Spleen (tissue), 11 donors: ENCODE results near the gene SEPTIN5. TPM values are rescaled to one million over a fixed set of nuclear protein-coding genes. Genes with fewer than 3 reads are reported as not detected.

Experiments
- DNase-seq: peaks from one replicate; pipeline ENCODE4 v3.0.0-alpha.2; 2020
- H3K27ac ChIP-seq, 8 donors: fragments of 200-600 bp; sonication (generic) in 7 of 8; 1 replicate in 4 of 8; 2 replicates in 4 of 8; pipeline versions ENCODE4 v1.5.0 to v1.8.0; 2016 to 2021; ENCODE audit warnings: inconsistent platforms in 4 of 8, mild to moderate bottlenecking in 4 of 8, moderate library complexity in 1 of 8
- H3K27me3 ChIP-seq, 7 donors: fragments of 200-600 bp; sonication (generic) in 6 of 7; replicated peaks in 1 of 7; 1 replicate in 4 of 7; 2 replicates in 3 of 7; pipeline versions ENCODE4 v1.5.0 to v1.8.0; 2016 to 2021; ENCODE audit warnings: inconsistent platforms in 3 of 7, mild to moderate bottlenecking in 1 of 7
- H3K36me3 ChIP-seq, 6 donors: fragments of 200-600 bp; sonication (generic) in 5 of 6; 1 replicate in 4 of 6; 2 replicates in 2 of 6; pipeline versions ENCODE4 v1.5.0 to v1.8.0; 2016 to 2021; ENCODE audit warnings: inconsistent platforms in 2 of 6
- H3K4me1 ChIP-seq, 6 donors: fragments of 200-600 bp; sonication (generic) in 5 of 6; 1 replicate in 3 of 6; 2 replicates in 3 of 6; pipeline versions ENCODE4 v1.5.0 to v1.8.0; 2016 to 2021; ENCODE audit warnings: inconsistent platforms in 3 of 6
- H3K4me3 ChIP-seq, 8 donors: fragments of 200-600 bp; sonication (generic) in 7 of 8; 1 replicate in 4 of 8; 2 replicates in 4 of 8; pipeline versions ENCODE4 v1.5.0 to v1.8.0; 2016 to 2021; ENCODE audit warnings: inconsistent platforms in 4 of 8, mild to moderate bottlenecking in 4 of 8, moderate library complexity in 2 of 8
- H3K9me3 ChIP-seq, 8 donors: fragments of 200-600 bp; sonication (generic) in 7 of 8; 1 replicate in 4 of 8; 2 replicates in 4 of 8; pipeline versions ENCODE4 v1.5.0 to v1.8.0; 2016 to 2021; ENCODE audit warnings: inconsistent platforms in 4 of 8
- POLR2A ChIP-seq, 3 donors: fragments of 450-650 bp; IDR thresholded peaks; one replicate each; pipeline ENCODE4 v1.5.1; 2017; ENCODE audit warnings: antibody characterized with exemption in 3 of 3, mild to moderate bottlenecking in 1 of 3
- POLR2AphosphoS5 ChIP-seq, 3 donors: sonication (generic); formaldehyde crosslinking; IDR thresholded peaks; one replicate each; pipeline ENCODE4 v1.5.1; 2017; ENCODE audit warnings: antibody characterized with exemption in 3 of 3
- WGBS, 5 donors: extraction: QIAGEN DNeasy Blood & Tissue Kit in 3 of 5; methylation state at CpG; one replicate each; pipeline versions ENCODE4 v1.1.5 to v1.1.7; 2013 to 2018; 5-methylcytosine and 5-hydroxymethylcytosine counted together
- intact Hi-C: fragments of 100-400 bp; cut with DNase I; formaldehyde crosslinking; loops from one replicate; pipeline ENCODE4 v1.15.0; 2023; ENCODE audit warnings: low total_unique reads
- polyA plus RNA-seq, 3 donors: library from polyadenylated mRNA; stranded (reverse); fragments of 200-250 nt; gene quantifications; one replicate each; pipeline ENCODE4 v1.2.1, GENCODE V29; 2013
- total RNA-seq, 7 donors: library from RNA; depleted of rRNA in 3 of 7; stranded (reverse); fragments of >200 nt in 3 of 7; fragmentation: NEBNext Ultra II Directional in 4 of 7; extraction: Animal tissue kit (Norgen Biotek cat#: 25700) in 4 of 7; gene quantifications; one replicate each; pipeline versions ENCODE4 v1.1.0 to v1.2.1, GENCODE V29; 2016 to 2021
- TF ChIP-seq, protein P1 (sequence below), 11 experiments: fragments of 200-600 bp in 7 of 11; fragments of 450-650 bp in 4 of 11; sonication (generic) in 4 of 11; IDR thresholded peaks in 8 of 11; conservative IDR thresholded peaks in 3 of 11; 1 replicate in 7 of 11; 2 replicates in 4 of 11; pipeline versions ENCODE4 v1.4.0 to v1.8.0; 2016 to 2021; ENCODE audit warnings: antibody characterized with exemption in 11 of 11, inconsistent platforms in 4 of 11, mild to moderate bottlenecking in 1 of 11
- donor health status: healthy with polysubstance abuse.
- donor health status: DM: no; HTN: no; CAD: no; lungs with moderate emphysema.
- donor health status: DM: no; HTN: no; CAD: no.
- donor health status: Bipolar disorder and iron deficiency.
- donor health status: healthy.
- donor health status: DM: no; HTN: no; CAD: no.
- donor health status: DM: yes; HTN: yes; CAD: no.

The SEPTIN5 gene
- total and polyA plus RNA-seq, 10 donors = 4.0 to 19.2 (median 11.8) TPM

DNA sequence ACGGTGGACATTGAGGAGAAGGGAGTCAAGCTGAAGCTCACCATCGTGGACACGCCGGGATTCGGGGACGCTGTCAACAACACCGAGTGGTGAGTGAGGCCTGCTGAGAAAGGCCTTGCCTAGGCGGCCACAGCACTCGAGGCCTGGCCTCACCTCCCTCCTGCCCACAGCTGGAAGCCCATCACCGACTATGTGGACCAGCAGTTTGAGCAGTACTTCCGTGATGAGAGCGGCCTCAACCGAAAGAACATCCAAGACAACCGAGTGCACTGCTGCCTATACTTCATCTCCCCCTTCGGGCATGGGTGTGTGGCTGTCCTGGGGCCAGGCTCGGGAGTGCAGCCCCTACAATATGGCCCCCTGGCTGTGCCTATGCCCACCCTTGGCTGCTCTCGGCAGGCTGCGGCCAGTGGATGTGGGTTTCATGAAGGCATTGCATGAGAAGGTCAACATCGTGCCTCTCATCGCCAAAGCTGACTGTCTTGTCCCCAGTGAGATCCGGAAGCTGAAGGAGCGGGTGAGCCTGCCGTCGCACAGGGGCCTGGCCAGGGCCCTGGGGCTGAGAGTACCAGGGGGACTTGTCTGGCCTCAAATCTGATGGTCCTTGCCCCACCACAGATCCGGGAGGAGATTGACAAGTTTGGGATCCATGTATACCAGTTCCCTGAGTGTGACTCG lies 6.0 kb downstream of the SEPTIN5 start:
- Histone ChIP-seq H3K27me3 (peaks cover 0 to 100% (median 62%) of the 10 kb centered on the region in 7 donors), H3K27ac (no peak overlapping the region), H3K9me3 (no peaks in the 10 kb centered on the region), H3K4me1 (peaks cover 19 to 72% (median 50%) of the 10 kb centered on the region in 6 donors), H3K4me3 (no peak overlapping the region), H3K36me3 (peaks cover 0 to 49% (median 4%) of the 10 kb centered on the region in 6 donors)
- intact Hi-C loops = no loop called here
- WGBS, 5 donors = 94 to 96% (median 95%) methylated on average over 16 to 26 of the region's 26 CpGs
- DNase-seq = no peak
- TF ChIP-seq, protein P1, sequence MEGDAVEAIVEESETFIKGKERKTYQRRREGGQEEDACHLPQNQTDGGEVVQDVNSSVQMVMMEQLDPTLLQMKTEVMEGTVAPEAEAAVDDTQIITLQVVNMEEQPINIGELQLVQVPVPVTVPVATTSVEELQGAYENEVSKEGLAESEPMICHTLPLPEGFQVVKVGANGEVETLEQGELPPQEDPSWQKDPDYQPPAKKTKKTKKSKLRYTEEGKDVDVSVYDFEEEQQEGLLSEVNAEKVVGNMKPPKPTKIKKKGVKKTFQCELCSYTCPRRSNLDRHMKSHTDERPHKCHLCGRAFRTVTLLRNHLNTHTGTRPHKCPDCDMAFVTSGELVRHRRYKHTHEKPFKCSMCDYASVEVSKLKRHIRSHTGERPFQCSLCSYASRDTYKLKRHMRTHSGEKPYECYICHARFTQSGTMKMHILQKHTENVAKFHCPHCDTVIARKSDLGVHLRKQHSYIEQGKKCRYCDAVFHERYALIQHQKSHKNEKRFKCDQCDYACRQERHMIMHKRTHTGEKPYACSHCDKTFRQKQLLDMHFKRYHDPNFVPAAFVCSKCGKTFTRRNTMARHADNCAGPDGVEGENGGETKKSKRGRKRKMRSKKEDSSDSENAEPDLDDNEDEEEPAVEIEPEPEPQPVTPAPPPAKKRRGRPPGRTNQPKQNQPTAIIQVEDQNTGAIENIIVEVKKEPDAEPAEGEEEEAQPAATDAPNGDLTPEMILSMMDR (IDR thresholded peaks at IDR 0.05 in 8 of 11, conservative IDR thresholded peaks at IDR 0.05 in 3 of 11) = no peak
- TF ChIP-seq POLR2A (IDR thresholded peaks at IDR 0.05) (no peak), POLR2AphosphoS5 (IDR thresholded peaks at IDR 0.05) (no peak)

DNA sequence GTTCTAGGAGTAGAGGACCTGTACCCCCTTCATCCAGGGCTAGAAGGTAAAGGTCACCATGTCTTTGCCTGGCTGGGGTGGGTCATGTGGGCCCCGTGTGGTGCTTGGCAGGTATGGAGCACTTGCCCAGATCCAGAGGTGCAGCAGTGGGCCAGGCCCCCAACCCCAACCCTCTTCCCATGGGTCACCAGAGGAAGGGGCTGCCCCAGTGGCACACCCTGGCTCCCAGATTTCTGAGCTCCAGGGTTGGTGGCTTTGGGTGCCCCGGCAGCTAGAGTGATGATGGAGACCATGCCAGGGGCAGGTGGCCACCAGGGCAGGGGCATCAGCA lies 6.7 kb downstream of the SEPTIN5 start:
- intact Hi-C loops = no loop called here
- no peaks in the 10 kb centered on the region for H3K9me3 ChIP-seq
- peaks cover 0 to 49% (median 4%) of the 10 kb centered on the region in 6 donors for H3K36me3 ChIP-seq
- no peak for TF ChIP-seq POLR2A (IDR thresholded peaks at IDR 0.05)
- no peak for TF ChIP-seq POLR2AphosphoS5 (IDR thresholded peaks at IDR 0.05)
- TF ChIP-seq, protein P1 (IDR thresholded peaks at IDR 0.05 in 8 of 11, conservative IDR thresholded peaks at IDR 0.05 in 3 of 11) = no peak
- peaks cover 19 to 66% (median 49%) of the 10 kb centered on the region in 6 donors for H3K4me1 ChIP-seq
- H3K4me3 ChIP-seq = no peak overlapping the region
- peaks cover 0 to 96% (median 56%) of the 10 kb centered on the region in 7 donors for H3K27me3 ChIP-seq
- H3K27ac ChIP-seq = no peak overlapping the region
- 71 to 100% (median 90%) methylated on average over 1 to 2 of the region's 2 CpGs for WGBS, 5 donors
- DNase-seq = no peak

DNA sequence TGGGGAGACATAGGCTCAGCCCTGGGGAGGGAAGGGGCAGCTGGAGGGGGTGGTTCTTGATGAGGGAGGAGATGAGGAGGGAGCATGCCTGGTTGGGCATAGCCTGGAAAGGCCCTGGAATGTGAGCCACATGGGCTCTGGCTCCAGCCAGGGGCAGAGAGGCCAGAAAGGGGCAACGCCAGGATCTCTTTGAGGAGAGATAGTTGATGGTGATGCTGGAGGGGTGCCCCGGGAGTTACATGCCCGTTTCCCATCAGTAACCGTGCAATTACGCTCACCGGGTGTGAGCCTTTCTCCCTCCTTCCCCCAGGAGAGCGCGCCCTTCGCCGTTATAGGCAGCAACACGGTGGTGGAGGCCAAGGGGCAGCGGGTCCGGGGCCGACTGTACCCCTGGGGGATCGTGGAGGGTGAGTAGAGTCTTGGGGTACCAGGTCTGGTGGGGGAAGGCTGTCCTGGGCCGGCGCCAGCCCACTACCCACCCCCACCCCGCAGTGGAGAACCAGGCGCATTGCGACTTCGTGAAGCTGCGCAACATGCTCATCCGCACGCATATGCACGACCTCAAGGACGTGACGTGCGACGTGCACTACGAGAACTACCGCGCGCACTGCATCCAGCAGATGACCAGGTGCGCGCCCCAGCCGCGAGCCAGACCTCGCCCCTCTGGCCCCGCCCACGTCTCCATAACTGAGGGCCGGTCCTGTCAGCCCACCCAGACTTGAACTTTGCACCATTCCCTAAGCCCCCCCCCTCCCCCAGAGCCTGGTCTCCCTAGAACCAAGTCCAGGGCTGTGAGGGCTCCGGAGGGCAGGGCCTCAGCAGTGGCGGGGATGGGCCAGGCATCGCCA lies 7.3 kb downstream of the SEPTIN5 start:
- Histone ChIP-seq H3K4me3 (no peak overlapping the region), H3K27ac (no peak overlapping the region), H3K4me1 (peaks cover 19 to 61% (median 46%) of the 10 kb centered on the region in 6 donors), H3K9me3 (no peaks in the 10 kb centered on the region), H3K27me3 (peaks cover 0 to 90% (median 53%) of the 10 kb centered on the region in 7 donors), H3K36me3 (peaks cover 0 to 49% (median 4%) of the 10 kb centered on the region in 6 donors)
- WGBS, 5 donors = 87 to 94% (median 91%) methylated on average over 30 to 44 of the region's 44 CpGs
- TF ChIP-seq POLR2A (IDR thresholded peaks at IDR 0.05) (no peak), POLR2AphosphoS5 (IDR thresholded peaks at IDR 0.05) (no peak)
- TF ChIP-seq, protein P1 (IDR thresholded peaks at IDR 0.05 in 8 of 11, conservative IDR thresholded peaks at IDR 0.05 in 3 of 11) = no peak
- intact Hi-C loops = no loop called here
- DNase-seq = no peak
